GM21737 (cell line): ENCODE data around the gene PMAIP1.

Experiments
- ATAC-seq: cut with Tn5 transposase; IDR thresholded peaks from one replicate; pipeline ENCODE4 v1.9.1; 2021; ENCODE audit warnings: mild to moderate bottlenecking, moderate library complexity; ENCODE audit not compliant: unreplicated experiment

Gene PMAIP1

GRCh38 chr18:59909289-59910036 lies 9.7 kb downstream of the PMAIP1 start:
- ATAC-seq, result no peak

- ATAC-seq, result no peak
Observed at GRCh38 chr18:59910967-59911366, 11.2 kb downstream of the PMAIP1 start.

- no peak for ATAC-seq
Observed at GRCh38 chr18:59911600-59911999, 11.8 kb downstream of the PMAIP1 start.

GRCh38 chr18:59912007-59912550 lies 12.3 kb downstream of the PMAIP1 start:
- no peak for ATAC-seq

GRCh38 chr18:59915606-59916005 lies 15.8 kb downstream of the PMAIP1 start:
- no peak for ATAC-seq

GRCh38 chr18:59916746-59917145 lies 16.9 kb downstream of the PMAIP1 start:
- ATAC-seq, result no peak

- ATAC-seq, result no peak
Observed at GRCh38 chr18:59917422-59917821, 17.6 kb downstream of the PMAIP1 start.

GRCh38 chr18:59918320-59918755 lies 18.5 kb downstream of the PMAIP1 start:
- ATAC-seq, result peak; percentile 65

- ATAC-seq, result no peak
Observed at GRCh38 chr18:59918997-59919396, 19.2 kb downstream of the PMAIP1 start.

GRCh38 chr18:59921384-59921891 lies 21.6 kb downstream of the PMAIP1 start:
- no peak for ATAC-seq

- peak; percentile 31 for ATAC-seq
Observed at GRCh38 chr18:59923539-59924196, 23.9 kb downstream of the PMAIP1 start.

GRCh38 chr18:59926131-59926530 lies 26.3 kb downstream of the PMAIP1 start:
- ATAC-seq, result no peak

- peak; percentile 72 for ATAC-seq
Observed at GRCh38 chr18:59927246-59927825, 27.5 kb downstream of the PMAIP1 start.

GRCh38 chr18:59928201-59928600 lies 28.4 kb downstream of the PMAIP1 start:
- ATAC-seq, result no peak

- no peak for ATAC-seq
Observed at GRCh38 chr18:59929621-59930295, 30.0 kb downstream of the PMAIP1 start.

GRCh38 chr18:59932401-59932800 lies 32.6 kb downstream of the PMAIP1 start:
- no peak for ATAC-seq

- no peak for ATAC-seq
Observed at GRCh38 chr18:59938676-59939075, 38.9 kb downstream of the PMAIP1 start.

- no peak for ATAC-seq
Observed at GRCh38 chr18:59939127-59939526, 39.3 kb downstream of the PMAIP1 start.

GRCh38 chr18:59940068-59940467 lies 40.3 kb downstream of the PMAIP1 start:
- no peak for ATAC-seq

- ATAC-seq, result no peak
Observed at GRCh38 chr18:59941331-59941730, 41.5 kb downstream of the PMAIP1 start.

GRCh38 chr18:59942601-59943000 lies 42.8 kb downstream of the PMAIP1 start:
- no peak for ATAC-seq
